ENCODE measurements around the gene BUD31. TPM values are rescaled to one million over a fixed set of nuclear protein-coding genes. Genes with fewer than 3 reads are reported as not detected.

Gene BUD31
- total and polyA plus RNA-seq, 10 of the 15 experiments (the other 5 are each of a cell fraction or from before 2014, with no cell fraction given), result 74.2 to 317 (median 130) TPM

- TF ChIP-seq CEBPZ (IDR thresholded peaks at IDR 0.05; ENCODE audit: low read depth, low read length), result no peak
Observed at GRCh38 chr7:99449326-99449725, 40.6 kb downstream of the BUD31 start (continued).

GRCh38 chr7:99451936-99452335 lies 43.2 kb downstream of the BUD31 start:
- FAIRE-seq, result no peak
- ChIA-PET POLR2A (no interaction called here), RAD21 (ENCODE audit: unreplicated experiment) (no interaction called here), CTCF (interaction anchor here (0.7 kb wide), 1 partner anchor 10 kb away, joined by 3 read pairs; no protein-coding TSS in a partner anchor), SMC1A (ENCODE audit: uncharacterized antibody, unreplicated experiment) (no interaction called here)
- no peaks in the 10 kb centered on the region for H3K9me3 ChIP-seq (replicated peaks; ENCODE audit: control insufficient read depth, insufficient read depth, low read length)
- DNase-seq (ENCODE audit: low read depth, low spot score), result no peak
- no peaks in the 10 kb centered on the region for H3K4me1 ChIP-seq (ENCODE audit: control insufficient read depth, insufficient read depth, low read length)
- WGBS (ENCODE audit: insufficient coverage, insufficient replicate concordance, low lambda C conversion rate, missing lambda C conversion rate), result 94% methylated on average over 8 of the region's 8 CpGs
- no peak overlapping the region for H3K4me2 ChIP-seq (ENCODE audit: control insufficient read depth, insufficient read depth)
- H4K20me1 ChIP-seq (ENCODE audit: control insufficient read depth, insufficient read depth), result no peaks in the 10 kb centered on the region
- no peaks in the 10 kb centered on the region for H3K27me3 ChIP-seq (replicated peaks in 1 of 2; ENCODE audit: control insufficient read depth in 2 of 2, insufficient read depth in 2 of 2, low read length in 1 of 2)
- peaks cover 40 to 48% of the 10 kb centered on the region in 2 experiments for H3K36me3 ChIP-seq (ENCODE audit: control insufficient read depth in 2 of 2, insufficient read depth in 2 of 2, low read length in 1 of 2)
- no peaks in the 10 kb centered on the region for H3K79me2 ChIP-seq (ENCODE audit: control insufficient read depth, insufficient read depth, low read length)
- intact Hi-C loops (cut with micrococcal nuclease; ENCODE audit: unreplicated experiment) (no loop called here), in situ Hi-C loops (cut with MboI) (no loop called here)
- TF ChIP-seq ZBTB11 (CRISPR knock-in tag; IDR thresholded peaks at IDR 0.05), result no peak
- BruUV-seq (replicated peaks), result no TSS peak
- H3K4me3 ChIP-seq, result no peak overlapping the region
- H3K27ac ChIP-seq (ENCODE audit: control insufficient read depth, insufficient read depth), result no peak overlapping the region
- no peak overlapping the region for H3K9ac ChIP-seq (ENCODE audit: control insufficient read depth, insufficient read depth, low read length)
- no peak overlapping the region for H2AFZ ChIP-seq (ENCODE audit: control insufficient read depth, low read depth, low read length)
- no peak for ATAC-seq
